LNCaP clone FGC (cell line): ENCODE measurements around the gene PLCB1.

Experiments
- DNase-seq: peaks from one replicate; pipeline ENCODE4 v3.0.0-alpha.2; 2011; ENCODE audit warnings: low read depth
- H3K4me3 ChIP-seq: 2 replicates; pipeline ENCODE4 v1.5.1; 2011; ENCODE audit warnings: mild to moderate bottlenecking, low read depth, low read length, control low read depth
- CTCF ChIP-seq: IDR thresholded peaks from 2 replicates; pipeline ENCODE4 v1.5.1; 2012; ENCODE audit warnings: mild to moderate bottlenecking; ENCODE audit not compliant: control insufficient read depth, insufficient read depth; ENCODE audit errors: extremely low read depth

The PLCB1 gene

GRCh38 chr20:8118760-8119159 lies 13.3 kb upstream of the PLCB1 start:
- no peak for DNase-seq
- no peak overlapping the region for H3K4me3 ChIP-seq
- TF ChIP-seq CTCF, result no peak

GRCh38 chr20:8121666-8122065 lies 10.4 kb upstream of the PLCB1 start:
- DNase-seq, result peak; percentile 90
- H3K4me3 ChIP-seq, result no peak overlapping the region
- no peak for TF ChIP-seq CTCF

GRCh38 chr20:8124639-8125038 lies 7.4 kb upstream of the PLCB1 start:
- no peak for DNase-seq
- H3K4me3 ChIP-seq, result no peak overlapping the region
- TF ChIP-seq CTCF, result no peak

GRCh38 chr20:8126181-8126580 lies 5.9 kb upstream of the PLCB1 start:
- TF ChIP-seq CTCF, result no peak
- DNase-seq, result no peak
- H3K4me3 ChIP-seq, result no peak overlapping the region

GRCh38 chr20:8126841-8127378 lies 5.2 kb upstream of the PLCB1 start:
- DNase-seq, result peak; percentile 35
- TF ChIP-seq CTCF, result no peak

GRCh38 chr20:8127553-8128255 lies 4.4 kb upstream of the PLCB1 start:
- no peak overlapping the region for H3K4me3 ChIP-seq
- DNase-seq, result no peak
- no peak for TF ChIP-seq CTCF

More at GRCh38 chr20:8126841-8127378, 5.2 kb upstream of the PLCB1 start:
- H3K4me3 ChIP-seq, result no peak overlapping the region
